ENCODE data around the gene NDUFAB1.
"Not testable (repeated sequence)": the region's sequence is repeated elsewhere in the genome, so short reads cannot be mapped to it uniquely, and the experiment has no call there.

The NDUFAB1 gene

DNA sequence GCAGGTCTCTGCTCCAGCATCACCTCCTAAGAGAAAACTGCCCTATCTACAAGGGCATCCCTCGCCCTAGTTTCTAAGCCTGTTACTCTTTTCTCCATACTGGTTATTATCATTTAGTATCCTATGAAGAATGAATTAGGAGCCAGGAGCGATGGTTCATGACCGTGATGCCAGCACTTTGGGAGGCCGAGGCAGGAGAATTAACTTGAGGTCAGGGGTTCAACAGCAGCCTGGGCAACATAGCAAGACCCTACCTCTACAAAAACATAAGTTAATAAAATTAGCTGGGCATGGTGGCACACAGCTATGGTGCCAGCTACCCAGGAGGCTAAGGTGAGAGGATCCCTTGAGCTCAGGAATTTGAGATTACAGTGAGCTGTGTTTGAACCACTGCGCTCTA lies 46.2 kb downstream of the NDUFAB1 start:
- no peak for DNase-seq

DNA sequence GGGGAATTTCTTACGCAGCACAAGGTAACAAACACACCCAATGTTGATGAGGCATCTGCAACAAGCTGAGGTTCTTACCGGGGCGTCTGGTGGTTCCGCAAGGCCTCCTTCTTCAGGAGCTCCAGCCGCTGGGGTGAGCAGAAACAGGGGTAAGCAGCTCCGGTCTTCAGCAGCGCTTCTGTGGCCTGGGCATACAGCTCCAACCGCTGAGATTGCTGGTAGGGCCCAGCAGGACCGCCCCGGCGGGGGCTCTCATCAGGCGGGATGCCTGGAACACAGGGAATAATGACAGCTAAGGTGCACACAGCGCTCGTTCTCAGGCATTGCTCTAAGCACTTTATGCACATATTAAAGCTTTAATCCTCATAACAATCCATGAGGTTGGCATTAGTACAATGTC lies 51.7 kb downstream of the NDUFAB1 start:
- DNase-seq = no peak

DNA sequence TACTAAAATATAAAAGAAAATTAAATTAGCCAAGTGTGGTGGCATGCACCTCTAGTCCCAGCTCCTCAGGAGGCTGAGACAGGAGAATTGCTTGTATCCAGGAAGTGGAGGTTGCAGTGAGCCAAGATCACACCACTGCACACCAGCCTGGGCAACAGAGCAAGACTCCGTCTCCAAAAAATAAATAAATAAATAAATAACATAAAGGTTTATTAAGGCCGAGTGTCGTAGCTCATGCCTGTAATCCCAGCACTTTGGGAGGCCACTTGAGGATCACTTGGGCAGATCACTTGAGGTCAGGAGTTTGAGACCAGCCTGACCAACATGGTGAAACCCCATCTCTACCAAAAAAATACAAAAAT lies 55.3 kb downstream of the NDUFAB1 start:
- not testable (repeated sequence) for DNase-seq

DNA sequence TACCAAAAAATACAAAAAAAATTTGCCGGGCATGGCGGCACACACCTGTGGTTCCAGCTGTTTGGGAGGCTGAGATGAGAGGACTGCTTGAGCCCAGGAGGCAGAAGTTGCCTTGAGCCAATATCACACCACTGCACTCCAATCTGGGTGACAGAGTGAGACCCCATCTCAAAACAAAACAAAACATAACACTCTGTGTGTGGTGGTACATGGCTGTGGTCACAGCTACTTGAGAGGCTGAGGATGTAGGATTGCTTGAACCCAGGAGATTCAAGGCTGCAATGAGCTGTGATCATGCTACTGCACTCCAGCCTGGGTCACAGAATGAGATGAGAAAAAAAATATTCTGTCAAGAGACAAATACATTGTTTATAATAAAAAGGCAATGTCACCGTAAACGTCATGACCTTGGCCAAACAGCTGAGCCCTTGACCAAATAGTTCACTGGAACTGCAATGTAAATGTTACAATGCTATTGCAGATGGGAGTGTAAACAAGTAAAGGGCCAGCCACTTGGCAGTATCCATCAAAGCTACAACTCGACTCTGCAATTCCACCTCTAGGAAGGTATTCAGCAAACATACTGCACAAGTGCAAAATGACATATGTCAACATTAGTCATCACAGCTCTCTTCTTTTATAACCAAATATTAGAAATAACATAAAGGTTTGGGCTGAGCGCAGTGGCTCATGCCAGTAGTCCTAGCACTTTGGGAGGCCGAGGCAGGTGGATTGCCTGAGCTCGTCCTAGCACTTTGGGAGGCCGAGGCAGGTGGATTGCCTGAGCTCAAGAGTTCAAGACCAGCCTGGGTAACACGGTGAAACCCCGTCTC lies 55.9 kb downstream of the NDUFAB1 start:
- DNase-seq = no peak

DNA sequence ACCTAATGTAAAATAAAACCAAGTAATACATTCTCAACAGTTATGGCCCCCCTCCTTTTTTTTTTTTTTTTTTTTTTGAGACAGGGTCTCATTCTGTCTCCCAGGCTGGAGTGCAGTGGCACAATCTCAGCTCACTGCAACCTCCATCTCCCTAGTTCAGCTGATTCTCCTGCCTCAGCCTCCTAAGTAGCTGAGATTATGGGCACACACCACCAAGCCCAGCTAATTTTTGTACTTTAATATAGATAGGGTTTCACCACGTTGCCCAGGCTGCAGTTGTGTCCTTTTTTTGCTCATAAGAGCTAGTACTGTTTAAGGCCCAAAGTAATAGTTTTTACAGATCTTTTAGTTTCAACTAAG lies 57.2 kb downstream of the NDUFAB1 start:
- DNase-seq = no peak

DNA sequence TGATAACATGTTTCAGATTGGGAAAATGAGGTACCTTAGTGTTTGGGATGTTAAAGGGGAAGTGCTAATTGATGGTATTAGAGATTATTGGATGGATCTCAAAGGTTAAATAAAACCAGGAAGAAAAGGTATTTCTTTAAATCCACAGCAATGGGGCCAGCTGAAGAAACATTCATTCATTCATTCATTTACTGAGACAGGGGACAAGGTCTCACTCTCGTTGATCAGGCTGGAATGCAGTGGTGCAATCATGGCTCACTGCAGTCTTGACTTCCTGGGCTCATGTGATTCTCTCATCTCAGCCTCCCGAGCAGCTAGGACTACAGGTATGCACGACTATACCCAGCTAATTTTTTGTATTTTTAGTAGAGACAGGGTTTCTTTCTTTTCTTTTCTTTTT lies 58.7 kb downstream of the NDUFAB1 start:
- DNase-seq = no peak

DNA sequence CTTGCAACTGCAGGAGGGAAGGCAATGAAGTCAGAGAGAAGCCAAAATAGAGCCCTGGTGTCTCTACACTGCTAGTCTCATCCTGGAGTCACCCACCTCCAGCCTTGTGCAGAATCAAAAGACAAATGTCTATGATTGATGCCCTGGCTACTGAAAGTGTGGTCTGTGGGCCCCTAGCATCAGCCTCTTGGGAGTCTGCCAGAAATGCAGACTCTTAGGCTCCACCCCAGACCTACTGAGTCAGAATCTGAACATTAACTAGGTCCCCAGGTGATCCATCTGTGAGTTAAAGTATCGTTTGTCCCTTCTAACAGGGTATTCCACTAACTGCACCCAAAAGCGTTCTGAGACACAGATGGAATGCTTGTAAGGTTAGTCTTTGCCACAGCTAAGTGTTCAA lies 60.2 kb downstream of the NDUFAB1 start:
- no peak for DNase-seq

DNA sequence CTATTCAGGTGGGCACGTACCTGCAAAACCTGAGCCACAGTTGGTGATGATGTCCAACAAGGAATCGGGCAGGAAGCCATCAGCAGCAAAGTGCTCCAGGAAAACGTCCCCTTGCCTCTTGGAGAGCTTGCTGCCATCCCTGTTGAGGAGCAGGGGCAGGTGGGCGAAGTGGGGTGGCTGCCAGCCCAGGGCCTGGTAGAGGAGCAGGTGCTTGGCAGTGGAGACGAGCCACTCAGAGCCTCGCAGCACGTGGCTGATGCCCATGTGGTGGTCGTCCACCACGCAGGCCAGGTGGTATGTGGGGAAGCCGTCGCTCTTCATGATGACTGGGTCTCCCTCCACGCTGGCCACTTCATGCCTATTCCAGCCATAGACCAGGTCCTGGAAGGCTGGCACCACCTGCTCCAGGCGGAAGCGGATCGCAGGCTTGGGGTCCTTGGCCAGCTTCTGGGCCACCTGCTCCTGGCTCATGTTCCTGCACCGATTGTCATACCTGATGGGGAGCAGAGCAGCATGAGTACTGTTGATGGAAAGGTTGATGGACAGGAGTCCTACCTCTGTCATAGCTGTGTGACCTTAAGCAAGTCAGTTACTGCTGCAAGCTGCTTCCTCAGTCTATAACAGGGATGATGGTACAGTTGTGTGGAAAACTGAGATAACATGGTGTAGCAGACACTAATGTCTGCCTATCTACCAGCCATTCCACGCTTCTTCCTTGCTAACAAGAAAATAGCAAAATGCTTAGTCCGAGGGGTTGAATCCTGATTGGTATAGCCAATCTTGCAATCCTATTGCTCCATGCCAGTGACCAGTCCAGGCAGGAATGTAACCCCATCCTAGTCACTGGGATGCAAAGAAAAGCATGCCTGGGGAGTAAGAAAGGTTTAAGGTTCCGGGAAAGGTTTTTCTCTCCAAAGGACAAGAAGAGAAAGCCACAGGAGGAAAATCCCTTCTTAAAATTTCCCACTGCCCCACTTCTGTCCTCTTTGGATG lies 61.0 kb downstream of the NDUFAB1 start:
- no peak for DNase-seq

DNA sequence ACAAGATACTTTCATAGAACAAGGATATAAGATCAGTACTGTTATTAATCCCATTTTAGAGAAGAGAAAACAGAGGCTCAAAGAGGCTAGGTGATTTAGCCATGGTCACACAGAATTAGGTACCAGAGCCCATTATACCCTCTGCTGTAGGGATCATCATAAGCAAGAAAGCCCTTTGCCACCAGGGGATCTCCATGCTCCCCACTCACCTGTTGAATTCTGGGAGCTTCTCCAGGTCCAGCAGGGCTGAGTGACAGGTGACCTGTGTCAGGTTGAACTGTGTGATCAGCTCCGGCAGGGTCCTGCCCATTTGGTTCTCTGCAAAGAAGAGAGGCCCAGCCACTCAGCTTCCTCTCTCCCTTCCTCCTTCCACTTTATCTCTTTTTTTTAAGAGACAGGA lies 63.7 kb downstream of the NDUFAB1 start:
- DNase-seq = no peak
